AG20443 (cell line): ENCODE data around the gene MRPL16.
A peak's percentile ranks its signal among the peaks of the same experiment; 100 is the strongest.

ENCODE experiments used
- DNase-seq: peaks from one replicate; pipeline ENCODE4 v3.0.0; 2012; ENCODE audit warnings: low spot score, mixed read lengths

The MRPL16 gene

DNA sequence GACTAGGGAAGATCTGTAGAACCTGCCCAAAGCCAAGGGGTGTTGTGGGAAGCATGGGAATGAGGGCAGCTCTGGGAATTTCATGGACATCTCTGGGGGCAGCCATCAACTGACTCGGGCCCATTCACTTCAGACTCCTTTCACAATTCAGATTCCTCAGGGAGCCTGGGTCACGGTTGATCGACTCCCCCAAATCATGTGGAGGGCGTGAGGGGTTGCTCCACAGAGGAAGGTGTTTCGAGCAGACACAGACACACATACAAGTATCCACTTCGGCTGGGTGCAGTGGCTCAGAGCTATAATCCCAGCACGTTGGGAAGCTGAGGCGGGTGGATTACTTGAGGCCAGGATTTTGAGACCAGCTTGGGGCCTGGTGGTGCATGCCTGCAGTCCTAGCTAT lies 39.7 kb downstream of the MRPL16 start:
- DNase-seq, result no peak

GRCh38 chr11:59770319-59770718 lies 40.3 kb downstream of the MRPL16 start:
- no peak for DNase-seq

GRCh38 chr11:59769828-59770227 lies 40.8 kb downstream of the MRPL16 start:
- DNase-seq, result no peak

DNA sequence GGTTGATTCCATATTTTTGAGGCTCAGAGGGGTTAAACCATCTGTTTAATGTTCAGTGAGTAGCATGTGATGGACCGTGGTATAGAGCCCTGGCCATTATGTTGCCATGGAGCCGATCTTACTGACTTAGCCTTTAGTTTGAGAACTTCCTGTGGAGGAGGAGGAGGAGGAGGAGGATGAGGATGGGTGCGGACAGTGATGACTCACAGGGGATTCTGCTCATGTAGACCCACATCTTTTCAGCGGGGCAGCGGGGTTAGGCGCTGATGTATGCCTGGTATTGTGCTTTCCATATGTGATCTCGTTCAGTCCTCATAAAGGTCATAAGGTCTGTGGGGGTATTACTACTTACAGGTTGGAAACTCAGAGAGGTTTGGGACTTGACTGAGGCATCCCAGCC lies 41.5 kb downstream of the MRPL16 start:
- DNase-seq, result no peak

DNA sequence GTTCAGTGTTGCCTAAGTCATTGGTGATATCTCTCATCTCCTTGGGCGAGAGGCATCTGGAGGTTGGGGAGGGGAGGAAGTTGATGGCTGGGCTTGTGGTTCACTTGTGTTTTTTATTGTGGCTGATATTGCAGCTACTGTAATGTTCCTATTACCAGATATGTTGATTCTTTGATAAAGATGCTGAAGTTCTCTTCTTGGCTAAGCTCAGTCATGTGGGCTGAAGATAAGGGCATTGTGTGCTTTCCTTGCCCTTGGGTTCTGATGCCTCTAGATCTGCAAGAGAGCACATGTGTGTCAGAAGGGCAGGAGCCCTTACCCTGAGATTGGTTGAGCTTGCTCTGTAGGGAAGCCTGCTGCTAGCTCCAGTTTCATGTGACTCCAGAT lies 43.4 kb downstream of the MRPL16 start:
- DNase-seq, result no peak

GRCh38 chr11:59766542-59767224 lies 43.9 kb downstream of the MRPL16 start:
- DNase-seq, result no peak

- no peak for DNase-seq
Measured at GRCh38 chr11:59765068-59765735, 45.4 kb downstream of the MRPL16 start.

- no peak for DNase-seq
Measured at GRCh38 chr11:59761993-59762392, 48.6 kb downstream of the MRPL16 start.

DNA sequence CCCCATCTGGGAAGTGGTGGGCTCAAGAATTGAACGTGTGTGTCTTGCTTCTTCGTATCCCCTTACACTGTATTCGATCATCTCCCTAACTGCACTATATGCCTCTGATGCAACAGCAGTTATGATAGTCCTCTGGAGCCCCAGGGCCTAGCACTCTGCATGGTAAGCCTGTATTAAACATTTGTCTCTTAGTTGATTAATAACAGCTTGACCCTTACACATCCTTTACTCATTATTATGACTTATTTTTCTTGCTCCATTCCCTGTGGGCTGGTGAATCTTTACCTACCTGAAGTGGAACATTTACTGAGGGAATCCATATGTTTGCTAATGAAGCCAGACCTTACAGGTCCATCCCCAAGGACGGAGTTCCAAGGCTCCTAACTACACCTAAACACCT lies 49.8 kb downstream of the MRPL16 start:
- no peak for DNase-seq

DNA sequence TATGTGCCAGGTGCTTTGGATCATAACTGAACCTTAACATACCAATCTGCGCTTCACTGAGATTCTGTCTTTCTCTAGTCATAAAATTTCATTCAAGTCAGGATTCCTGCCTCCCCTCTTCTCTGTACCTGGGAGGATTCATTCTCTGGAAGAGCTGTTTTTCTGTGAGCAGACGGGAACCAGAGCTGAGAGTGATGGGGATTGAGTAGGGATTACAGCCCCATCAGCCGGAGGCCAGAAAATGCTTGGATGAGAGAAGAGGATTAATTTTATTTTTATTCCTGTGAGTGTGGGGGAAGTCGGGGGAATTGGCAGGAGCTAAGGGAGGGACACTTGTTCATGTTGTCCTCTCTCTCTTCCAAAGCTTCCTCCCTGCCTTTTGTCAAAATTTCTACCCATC lies 50.7 kb downstream of the MRPL16 start:
- DNase-seq, result no peak

DNA sequence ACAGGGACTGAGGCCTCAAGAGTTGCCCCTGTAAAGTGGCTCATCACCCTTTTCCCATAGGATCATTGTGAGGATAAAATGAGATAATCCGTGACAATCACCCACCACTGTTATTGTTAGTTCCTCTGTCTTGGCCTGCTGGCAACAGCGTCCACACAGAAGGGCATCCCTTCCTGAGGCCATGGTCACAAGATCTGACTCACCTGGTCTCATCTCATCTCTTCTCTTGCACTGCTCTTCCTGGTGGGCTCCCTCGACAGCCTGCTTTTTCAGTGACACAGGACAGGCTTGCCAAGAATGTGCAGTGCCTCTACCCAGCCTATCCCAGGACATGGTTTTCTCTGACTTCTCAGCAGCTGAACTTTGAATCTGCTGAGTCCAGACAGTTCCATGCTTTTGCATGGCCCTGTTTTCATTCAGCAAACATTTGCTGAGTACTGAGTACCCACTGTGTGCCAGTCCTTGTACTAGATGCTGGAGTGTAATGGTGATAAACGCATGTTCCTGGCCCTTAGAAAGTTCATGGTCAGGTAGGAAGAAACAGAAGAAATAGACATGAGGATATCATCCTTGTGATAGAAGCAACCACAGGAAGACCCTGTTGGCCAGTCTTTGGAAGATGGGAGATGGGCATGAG lies 52.1 kb downstream of the MRPL16 start:
- no peak for DNase-seq

DNA sequence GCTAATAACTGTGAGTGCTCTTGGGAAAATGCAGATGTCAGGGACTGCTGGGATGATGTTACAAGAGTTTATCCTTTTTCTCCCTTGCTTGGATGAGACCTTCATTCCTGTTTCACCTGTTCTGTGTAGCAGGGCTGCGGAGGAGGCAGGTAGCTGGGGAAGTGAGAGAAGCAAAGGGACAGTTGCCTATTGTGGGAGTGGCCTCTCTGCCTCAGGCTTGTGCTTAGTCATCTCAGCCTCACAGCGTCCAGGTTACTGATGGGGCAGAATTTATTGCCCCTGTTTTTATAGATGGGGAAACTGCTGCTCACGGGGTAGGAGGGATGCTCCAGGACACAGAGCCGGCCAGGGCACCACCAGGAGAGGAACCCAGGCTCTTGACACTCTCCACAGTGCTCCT lies 53.7 kb downstream of the MRPL16 start:
- peak; percentile 26 for DNase-seq

GRCh38 chr11:59756558-59756840 lies 54.1 kb downstream of the MRPL16 start:
- no peak for DNase-seq
